Retinal pigment epithelial cell (primary cell): ENCODE data around the gene NEBL.

ENCODE experiments used
- DNase-seq: peaks from one replicate; pipeline ENCODE4 v3.0.0-alpha.2; 2010; ENCODE audit warnings: low read depth
- H3K4me3 ChIP-seq: 2 replicates; pipeline ENCODE4 v1.5.1; 2011; ENCODE audit warnings: mild to moderate bottlenecking, low read length, control low read depth, moderate library complexity
- CTCF ChIP-seq: conservative IDR thresholded peaks from 2 replicates; pipeline ENCODE4 v1.5.1; 2011; ENCODE audit warnings: low read depth, low read length, control low read depth, inconsistent platforms

NEBL gene

GRCh38 chr10:20882091-20882490 lies 15.0 kb downstream of the NEBL start:
- H3K4me3 ChIP-seq = no peak overlapping the region
- DNase-seq = no peak
- TF ChIP-seq CTCF = no peak

GRCh38 chr10:20879136-20879535 lies 18.0 kb downstream of the NEBL start:
- no peak overlapping the region for H3K4me3 ChIP-seq
- no peak for TF ChIP-seq CTCF
- no peak for DNase-seq

GRCh38 chr10:20877986-20878983 lies 18.8 kb downstream of the NEBL start:
- no peak for TF ChIP-seq CTCF

GRCh38 chr10:20877554-20877953 lies 19.6 kb downstream of the NEBL start:
- no peak for TF ChIP-seq CTCF
- DNase-seq = no peak
- no peak overlapping the region for H3K4me3 ChIP-seq

More at GRCh38 chr10:20877986-20878983, 18.8 kb downstream of the NEBL start:
- no peak for DNase-seq
- H3K4me3 ChIP-seq = no peak overlapping the region

GRCh38 chr10:20874261-20874660 lies 22.9 kb downstream of the NEBL start:
- DNase-seq = no peak
- no peak overlapping the region for H3K4me3 ChIP-seq
- TF ChIP-seq CTCF = no peak

- no peak for TF ChIP-seq CTCF
- no peak overlapping the region for H3K4me3 ChIP-seq
- DNase-seq = no peak
Measured at GRCh38 chr10:20871970-20872369, 25.1 kb downstream of the NEBL start.

GRCh38 chr10:20870834-20871233 lies 26.3 kb downstream of the NEBL start:
- TF ChIP-seq CTCF = no peak
- H3K4me3 ChIP-seq = no peak overlapping the region
- no peak for DNase-seq
